ENCODE measurements around the gene SFXN5.

- no peak for TF ChIP-seq MLX (CRISPR knock-in tag; IDR thresholded peaks at IDR 0.05)
- no peak for TF ChIP-seq ZNF671 (CRISPR knock-in tag; IDR thresholded peaks at IDR 0.05)
- no peak for TF ChIP-seq E2F4 (CRISPR knock-in tag; IDR thresholded peaks at IDR 0.05; ENCODE audit: borderline replicate concordance, low read depth)
- no peak for TF ChIP-seq CTCF (IDR thresholded peaks at IDR 0.05)
- no peak for TF ChIP-seq NR3C1 (CRISPR knock-in tag; conservative IDR thresholded peaks at IDR 0.05; ENCODE audit: low read depth)
- no peak for TF ChIP-seq ZNF423 (CRISPR knock-in tag; IDR thresholded peaks at IDR 0.05)
- no peak for TF ChIP-seq SP1 (CRISPR knock-in tag; conservative IDR thresholded peaks at IDR 0.05)
- TF ChIP-seq GABPB1 (CRISPR knock-in tag; IDR thresholded peaks at IDR 0.05): no peak
- no peak for TF ChIP-seq FOXP1 (CRISPR knock-in tag; IDR thresholded peaks at IDR 0.05; ENCODE audit: borderline replicate concordance)
- no peak for TF ChIP-seq ZNF121 (CRISPR knock-in tag; IDR thresholded peaks at IDR 0.05)
- no peak for TF ChIP-seq ZBTB43 (CRISPR knock-in tag; IDR thresholded peaks at IDR 0.05)
Observed at GRCh38 chr2:73059106-73059505, 12.4 kb downstream of the SFXN5 start.
